HG02610 (cell line): ENCODE measurements around the gene USP5.
"Not testable (repeated sequence)": the region's sequence is repeated elsewhere in the genome, so short reads cannot be mapped to it uniquely, and the experiment has no call there.

ENCODE experiments used
- ATAC-seq: cut with Tn5 transposase; IDR thresholded peaks from one replicate; pipeline ENCODE4 v1.9.1; 2021; ENCODE audit warnings: mild to moderate bottlenecking, moderate library complexity; ENCODE audit not compliant: unreplicated experiment

Gene USP5

DNA sequence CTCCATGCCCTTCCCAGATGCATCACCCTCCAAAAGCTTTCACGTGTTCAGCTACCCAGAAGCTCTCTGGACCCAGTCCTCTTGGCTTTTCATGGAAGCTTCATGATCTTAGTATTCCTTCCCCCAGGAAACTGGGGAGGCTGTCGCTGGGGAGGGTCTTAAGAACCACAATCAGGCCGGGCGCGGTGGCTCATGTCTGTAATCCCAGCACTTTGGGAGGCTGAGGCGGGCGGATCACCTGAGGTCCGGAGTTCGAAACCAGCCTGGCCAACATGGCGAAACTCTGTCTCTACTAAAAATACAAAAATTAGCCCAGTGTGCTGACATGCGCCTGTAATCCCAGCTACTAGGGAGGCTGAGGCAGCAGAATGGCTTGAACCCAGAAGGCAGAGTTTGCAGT, 56.2 kb downstream of the USP5 start:
- not testable (repeated sequence) for ATAC-seq

DNA sequence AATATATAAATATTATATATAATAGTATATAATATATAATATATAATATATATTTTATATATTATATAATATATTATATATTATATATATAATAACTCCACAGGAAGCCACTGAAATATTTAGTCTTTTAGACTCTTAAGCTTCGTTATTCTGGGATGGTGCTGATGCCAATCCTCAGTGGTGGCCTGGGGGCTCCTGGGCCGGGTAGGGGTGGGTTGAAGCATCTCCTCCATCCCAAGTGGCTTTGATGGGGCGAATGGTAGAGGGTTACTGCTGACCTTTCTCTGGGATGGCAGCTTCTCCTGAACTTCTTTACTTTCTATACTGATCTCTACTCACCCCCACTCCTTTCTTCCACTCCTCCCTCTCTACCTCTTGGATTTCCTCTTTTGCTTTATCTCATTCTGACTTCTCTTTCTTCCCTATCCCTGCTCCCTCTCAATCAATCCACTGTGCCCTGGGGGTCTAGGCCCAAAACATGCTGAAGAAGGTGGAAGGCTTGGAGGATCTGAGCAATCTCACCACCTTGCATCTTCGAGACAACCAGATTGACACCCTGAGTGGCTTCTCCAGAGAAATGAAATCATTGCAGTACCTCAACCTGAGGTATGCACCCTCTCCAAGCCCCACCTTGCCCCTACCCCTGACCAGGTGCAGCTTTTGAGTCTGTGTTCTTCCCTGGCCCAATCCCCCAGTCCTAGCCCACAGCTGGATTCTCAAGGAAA, 57.6 kb downstream of the USP5 start:
- no peak for ATAC-seq

DNA sequence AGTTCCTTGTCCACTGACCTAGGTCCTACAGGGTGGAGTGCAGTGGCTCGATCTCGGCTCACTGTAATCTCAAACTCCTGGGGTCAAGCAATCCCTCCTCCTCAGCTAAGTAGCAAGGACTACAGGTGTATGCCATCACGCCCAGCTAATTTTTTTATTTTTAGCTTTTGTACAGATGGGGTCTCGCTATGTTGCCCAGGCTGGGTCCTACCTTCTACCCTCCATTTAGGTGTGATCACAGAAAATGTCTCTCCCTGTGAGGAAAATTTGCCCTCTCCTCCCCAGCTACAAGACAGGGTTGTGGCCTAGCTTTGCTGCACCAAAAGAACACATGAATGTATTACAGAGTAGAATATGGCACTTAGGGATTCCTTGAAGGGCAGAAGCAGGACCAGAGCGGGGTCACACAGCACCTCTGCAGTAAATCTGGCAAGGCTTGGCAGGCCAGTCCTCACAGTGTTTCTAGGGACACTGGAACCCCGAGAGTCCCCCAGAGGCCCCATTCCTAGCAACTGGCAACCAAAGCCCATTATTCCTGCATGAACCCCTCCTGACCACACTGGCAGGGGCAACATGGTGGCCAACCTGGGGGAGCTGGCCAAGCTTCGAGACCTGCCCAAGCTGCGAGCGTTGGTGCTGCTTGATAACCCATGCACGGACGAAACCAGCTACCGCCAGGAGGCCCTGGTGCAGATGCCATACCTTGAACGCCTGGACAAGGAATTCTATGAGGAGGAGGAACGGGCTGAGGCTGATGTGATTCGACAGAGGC, 60.4 kb downstream of the USP5 start:
- no peak for ATAC-seq

DNA sequence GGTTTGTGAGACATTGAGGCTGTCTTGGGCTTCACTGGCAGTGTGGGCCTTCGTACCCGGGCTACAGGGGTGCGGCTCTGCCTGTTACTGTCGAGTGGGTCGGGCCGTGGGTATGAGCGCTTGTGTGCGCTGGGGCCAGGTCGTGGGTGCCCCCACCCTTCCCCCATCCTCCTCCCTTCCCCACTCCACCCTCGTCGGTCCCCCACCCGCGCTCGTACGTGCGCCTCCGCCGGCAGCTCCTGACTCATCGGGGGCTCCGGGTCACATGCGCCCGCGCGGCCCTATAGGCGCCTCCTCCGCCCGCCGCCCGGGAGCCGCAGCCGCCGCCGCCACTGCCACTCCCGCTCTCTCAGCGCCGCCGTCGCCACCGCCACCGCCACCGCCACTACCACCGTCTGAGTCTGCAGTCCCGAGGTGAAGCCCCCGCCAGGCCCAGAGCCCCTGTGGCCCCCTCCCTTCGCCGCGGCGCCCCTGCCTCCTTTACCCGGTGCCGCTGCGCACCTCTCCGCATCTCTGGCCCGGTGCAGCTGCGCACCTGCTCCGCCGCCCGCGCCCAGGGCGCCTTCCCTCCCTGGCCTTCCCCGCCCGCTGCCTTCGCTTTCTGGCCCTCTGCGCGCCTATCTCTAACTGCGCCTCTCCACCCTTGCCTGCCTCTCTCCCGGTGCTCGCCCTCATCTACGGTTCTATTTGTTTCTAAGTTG, 62.4 kb downstream of the USP5 start, which contains the start of gene ENO2:
Gene ENO2, plus strand, starts transcription at position 335 of the 701 bp plus-strand sequence. CDS start 1,253 bp downstream, outside the sequence.
- ATAC-seq = peak; percentile 62

DNA sequence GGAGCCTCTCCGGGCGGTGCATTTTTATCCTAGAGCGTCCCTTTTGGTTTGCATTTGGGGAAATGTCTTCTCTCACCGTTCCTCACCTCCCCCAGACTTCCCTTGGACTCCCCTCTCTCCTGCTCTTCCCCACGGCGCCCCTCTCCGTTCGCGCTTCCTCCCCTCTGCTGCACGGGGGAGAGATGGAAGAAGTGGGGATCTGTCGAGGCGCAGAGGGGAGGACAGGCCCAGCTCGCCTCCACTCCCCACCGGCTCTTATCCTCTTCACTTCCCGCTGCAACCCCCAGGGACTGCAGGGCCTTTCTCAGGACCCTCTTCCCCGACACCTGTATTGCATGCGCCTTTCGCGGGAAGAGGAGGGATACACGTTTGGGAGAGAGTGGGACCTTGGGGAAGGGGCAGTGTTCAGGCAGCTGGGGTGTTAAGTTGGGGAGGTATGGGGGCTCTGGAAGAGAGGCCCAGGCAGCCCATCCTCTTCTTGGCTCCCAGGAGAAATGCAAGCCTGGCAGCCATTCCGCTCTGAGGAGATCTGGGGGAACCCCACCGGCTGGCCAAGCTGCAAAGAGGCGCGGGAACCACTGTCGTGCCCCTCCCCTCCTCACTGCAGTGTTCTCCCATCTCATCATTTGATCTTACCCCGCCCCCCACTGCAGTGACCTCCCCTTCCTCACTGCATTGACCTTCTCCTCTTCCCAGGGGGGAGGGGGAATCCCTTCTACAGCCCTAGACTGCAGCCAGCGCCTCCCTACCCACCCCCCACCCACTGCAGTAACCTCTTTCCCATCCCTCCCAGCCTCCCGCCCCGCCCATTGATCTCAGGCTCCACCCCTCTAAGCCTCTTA, 63.2 kb downstream of the USP5 start:
- no peak for ATAC-seq

DNA sequence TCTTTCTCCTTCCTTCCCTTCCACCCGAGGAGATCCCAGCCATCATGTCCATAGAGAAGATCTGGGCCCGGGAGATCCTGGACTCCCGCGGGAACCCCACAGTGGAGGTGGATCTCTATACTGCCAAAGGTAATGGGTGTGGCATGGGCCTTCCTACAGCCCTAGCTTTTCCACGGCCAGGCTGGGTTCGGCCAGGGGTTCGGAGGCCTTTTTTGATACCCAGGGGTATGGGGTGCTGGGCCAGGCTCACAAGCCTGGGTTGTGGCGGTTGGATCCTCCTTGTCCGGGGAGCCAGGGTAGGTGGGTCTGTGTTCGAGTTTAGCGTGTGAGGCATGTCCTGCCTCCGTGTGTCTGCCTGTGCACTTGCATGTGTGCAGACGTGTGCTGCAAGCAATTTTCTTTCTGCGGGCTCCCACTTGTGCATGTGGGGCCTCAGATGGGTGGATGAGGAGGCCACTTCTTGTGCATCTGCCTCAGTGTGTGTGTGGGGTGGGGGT, 63.9 kb downstream of the USP5 start:
- no peak for ATAC-seq
